BE2C (cell line): ENCODE results near the gene NPPC.

Experiments used
- DNase-seq: peaks from one replicate; pipeline ENCODE4 v3.0.0-alpha.2; 2020
- H3K27me3 ChIP-seq: fragments of 250-450 bp; sonication (Bioruptor Pico); 2 replicates; pipeline ENCODE4 v1.5.1; 2020; ENCODE audit warnings: mild to moderate bottlenecking
- H3K36me3 ChIP-seq: fragments of 250-450 bp; sonication (Bioruptor Pico); 2 replicates; pipeline ENCODE4 v1.5.1; 2020; ENCODE audit warnings: mild to moderate bottlenecking
- H3K4me1 ChIP-seq: fragments of 250-450 bp; sonication (Bioruptor Pico); 2 replicates; pipeline ENCODE4 v1.5.1; 2020
- H3K4me3 ChIP-seq: 2 replicates; pipeline ENCODE4 v1.5.1; 2011; ENCODE audit warnings: low read depth, low read length
- H3K9me3 ChIP-seq: fragments of 250-450 bp; sonication (Bioruptor Pico); 2 replicates; pipeline ENCODE4 v1.5.1; 2020
- TF ChIP-seq, protein P1 (sequence below): IDR thresholded peaks from 2 replicates; pipeline ENCODE4 v1.5.1; 2012; ENCODE audit warnings: mild to moderate bottlenecking, low read depth, low read length

NPPC gene

DNA sequence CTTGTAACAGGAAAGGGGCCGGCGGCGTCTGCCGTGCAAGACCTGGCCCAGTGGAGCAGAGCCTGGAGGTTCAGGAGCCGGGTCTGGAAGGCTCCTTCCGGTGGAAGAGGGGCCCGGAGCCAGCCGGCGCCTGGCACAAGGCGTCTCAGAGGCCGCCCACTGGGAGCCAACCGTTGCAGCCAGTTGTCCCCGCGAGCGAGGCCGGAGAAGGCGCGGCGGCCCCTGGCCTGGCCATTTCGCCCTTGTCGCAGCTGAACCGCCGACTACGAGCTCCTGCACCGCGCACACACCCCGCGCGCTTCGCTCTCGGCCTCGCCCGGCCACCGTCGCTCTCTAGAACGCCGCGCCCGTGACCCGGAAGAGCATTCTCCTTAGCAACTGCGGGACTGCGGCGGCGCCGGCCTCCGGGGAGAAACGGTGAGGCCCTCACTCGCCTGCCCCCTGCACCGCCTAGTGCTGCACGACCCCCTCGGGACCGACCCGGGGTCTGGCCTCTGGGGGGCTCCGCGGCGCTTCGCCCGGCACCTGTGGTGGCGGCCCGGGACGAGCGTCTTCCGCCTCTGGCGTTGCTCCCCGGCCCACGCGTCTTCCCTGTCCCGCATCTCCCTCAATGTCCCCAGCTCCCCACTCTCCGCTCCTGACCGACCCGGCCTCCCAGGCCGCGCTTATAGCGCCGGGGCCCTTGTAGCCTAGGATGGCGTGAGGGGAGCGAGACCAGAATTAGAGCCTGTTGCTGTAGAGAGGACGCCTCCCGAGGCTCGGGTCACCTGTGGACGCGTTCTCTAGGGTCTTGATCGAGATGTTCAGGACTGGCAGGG, 35.4 kb upstream of the NPPC start, which contains the start of gene DIS3L2:
Gene DIS3L2, plus strand, starts transcription at position 365 of the 818 bp plus-strand sequence. CDS start 53,215 bp downstream, outside the sequence.
- peak; percentile 87 for DNase-seq
- Histone ChIP-seq H3K4me1 (no peaks in the 10 kb centered on the region), H3K4me3 (peak within 1 kb of the TSS; percentile 78), H3K9me3 (no peaks in the 10 kb centered on the region), H3K27me3 (no peaks in the 10 kb centered on the region), H3K36me3 (no peaks in the 10 kb centered on the region)
- TF ChIP-seq, protein P1, sequence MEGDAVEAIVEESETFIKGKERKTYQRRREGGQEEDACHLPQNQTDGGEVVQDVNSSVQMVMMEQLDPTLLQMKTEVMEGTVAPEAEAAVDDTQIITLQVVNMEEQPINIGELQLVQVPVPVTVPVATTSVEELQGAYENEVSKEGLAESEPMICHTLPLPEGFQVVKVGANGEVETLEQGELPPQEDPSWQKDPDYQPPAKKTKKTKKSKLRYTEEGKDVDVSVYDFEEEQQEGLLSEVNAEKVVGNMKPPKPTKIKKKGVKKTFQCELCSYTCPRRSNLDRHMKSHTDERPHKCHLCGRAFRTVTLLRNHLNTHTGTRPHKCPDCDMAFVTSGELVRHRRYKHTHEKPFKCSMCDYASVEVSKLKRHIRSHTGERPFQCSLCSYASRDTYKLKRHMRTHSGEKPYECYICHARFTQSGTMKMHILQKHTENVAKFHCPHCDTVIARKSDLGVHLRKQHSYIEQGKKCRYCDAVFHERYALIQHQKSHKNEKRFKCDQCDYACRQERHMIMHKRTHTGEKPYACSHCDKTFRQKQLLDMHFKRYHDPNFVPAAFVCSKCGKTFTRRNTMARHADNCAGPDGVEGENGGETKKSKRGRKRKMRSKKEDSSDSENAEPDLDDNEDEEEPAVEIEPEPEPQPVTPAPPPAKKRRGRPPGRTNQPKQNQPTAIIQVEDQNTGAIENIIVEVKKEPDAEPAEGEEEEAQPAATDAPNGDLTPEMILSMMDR = 0 out of 2 replicates have a peak, but pooled peaks have one; percentile 3

DNA sequence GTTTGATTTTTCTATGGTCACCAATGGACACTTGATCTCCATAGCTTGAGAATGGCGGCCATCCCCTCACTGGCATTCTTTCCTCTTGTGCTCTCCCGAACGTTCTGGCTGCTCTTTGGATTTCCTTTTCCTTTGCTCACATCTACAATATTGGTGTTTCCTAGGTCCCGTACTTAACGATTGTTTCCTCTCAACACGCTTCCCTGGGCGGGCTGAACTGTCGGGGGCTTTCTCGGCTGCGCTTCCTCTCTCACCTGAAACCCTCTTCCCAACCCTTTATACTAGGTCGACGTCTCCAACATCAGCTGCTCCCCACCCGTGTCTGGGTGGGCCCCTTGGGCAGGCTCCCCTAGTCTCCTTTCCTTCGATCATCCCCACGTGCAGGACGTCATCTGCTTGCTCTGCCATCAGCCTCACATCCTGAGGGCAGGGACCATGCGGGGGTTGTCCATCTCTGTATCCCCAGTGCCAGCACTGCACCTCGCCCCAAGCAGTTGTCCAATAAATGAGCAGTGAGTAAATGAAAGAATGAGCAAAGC, 34.7 kb upstream of the NPPC start:
- TF ChIP-seq, protein P1 = no peak
- H3K4me1 ChIP-seq = no peaks in the 10 kb centered on the region
- peak overlapping the region; percentile 78 for H3K4me3 ChIP-seq
- H3K27me3 ChIP-seq = no peaks in the 10 kb centered on the region
- H3K36me3 ChIP-seq = no peaks in the 10 kb centered on the region
- no peaks in the 10 kb centered on the region for H3K9me3 ChIP-seq
- DNase-seq = no peak

GRCh38 chr2:231957913-231958763, 31.9 kb upstream of the NPPC start:
- Histone ChIP-seq H3K4me3 (no peak overlapping the region), H3K9me3 (no peaks in the 10 kb centered on the region), H3K4me1 (no peaks in the 10 kb centered on the region), H3K36me3 (no peaks in the 10 kb centered on the region), H3K27me3 (no peaks in the 10 kb centered on the region)
- no peak for DNase-seq
- TF ChIP-seq, protein P1 = no peak

- DNase-seq = no peak
- TF ChIP-seq, protein P1 = no peak
- no peaks in the 10 kb centered on the region for H3K36me3 ChIP-seq
- no peaks in the 10 kb centered on the region for H3K9me3 ChIP-seq
- no peaks in the 10 kb centered on the region for H3K4me1 ChIP-seq
- no peaks in the 10 kb centered on the region for H3K27me3 ChIP-seq
- no peak overlapping the region for H3K4me3 ChIP-seq
These were observed 29.7 kb upstream of the NPPC start for GRCh38 chr2:231955758-231956472.

- TF ChIP-seq, protein P1 = no peak
- Histone ChIP-seq H3K4me1 (no peaks in the 10 kb centered on the region), H3K9me3 (no peaks in the 10 kb centered on the region), H3K27me3 (no peaks in the 10 kb centered on the region), H3K4me3 (no peak overlapping the region), H3K36me3 (no peaks in the 10 kb centered on the region)
- DNase-seq = no peak
These were observed 25.3 kb upstream of the NPPC start for GRCh38 chr2:231951452-231952035.
